HG02678 (cell line): ENCODE measurements around the gene BPGM.

Experiments
- ATAC-seq: cut with Tn5 transposase; IDR thresholded peaks from one replicate; pipeline ENCODE4 v1.9.1; 2021; ENCODE audit warnings: mild to moderate bottlenecking, moderate library complexity; ENCODE audit not compliant: unreplicated experiment

BPGM gene

DNA sequence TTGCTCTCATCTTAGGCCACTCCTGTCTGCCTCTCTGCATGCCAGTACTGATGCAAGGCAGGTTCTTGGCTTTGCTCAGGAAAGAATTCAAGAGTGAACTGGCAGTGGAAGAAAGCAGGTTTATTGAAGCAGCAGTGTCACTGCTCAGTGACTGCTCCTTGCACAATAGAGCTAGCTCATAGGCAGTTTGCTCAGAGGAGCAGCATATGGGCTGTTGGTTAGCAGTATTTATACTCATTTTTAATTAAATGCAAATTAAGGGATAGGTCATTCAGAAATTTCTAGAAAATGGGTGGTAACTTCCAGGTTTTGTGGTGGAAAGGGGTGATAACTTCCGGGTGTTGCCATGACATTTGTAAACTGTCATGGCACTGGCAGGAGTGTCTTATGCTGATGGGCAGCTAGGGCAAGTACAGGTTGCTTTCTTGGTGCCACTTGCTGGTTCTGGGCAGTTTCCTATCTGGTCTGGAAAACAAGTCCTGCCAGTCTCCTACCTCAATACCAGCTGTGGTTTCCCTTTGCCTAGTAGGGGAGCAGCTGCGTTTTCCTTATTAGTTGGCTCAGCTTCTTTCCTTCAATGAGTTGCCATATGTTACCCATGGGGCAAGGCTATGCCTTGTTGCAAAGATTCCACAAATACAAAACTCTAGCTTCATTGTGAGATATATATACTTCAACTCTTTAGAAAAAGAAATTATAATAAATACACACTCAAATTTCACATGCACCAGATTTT, 68.0 kb downstream of the BPGM start:
- ATAC-seq = no peak

DNA sequence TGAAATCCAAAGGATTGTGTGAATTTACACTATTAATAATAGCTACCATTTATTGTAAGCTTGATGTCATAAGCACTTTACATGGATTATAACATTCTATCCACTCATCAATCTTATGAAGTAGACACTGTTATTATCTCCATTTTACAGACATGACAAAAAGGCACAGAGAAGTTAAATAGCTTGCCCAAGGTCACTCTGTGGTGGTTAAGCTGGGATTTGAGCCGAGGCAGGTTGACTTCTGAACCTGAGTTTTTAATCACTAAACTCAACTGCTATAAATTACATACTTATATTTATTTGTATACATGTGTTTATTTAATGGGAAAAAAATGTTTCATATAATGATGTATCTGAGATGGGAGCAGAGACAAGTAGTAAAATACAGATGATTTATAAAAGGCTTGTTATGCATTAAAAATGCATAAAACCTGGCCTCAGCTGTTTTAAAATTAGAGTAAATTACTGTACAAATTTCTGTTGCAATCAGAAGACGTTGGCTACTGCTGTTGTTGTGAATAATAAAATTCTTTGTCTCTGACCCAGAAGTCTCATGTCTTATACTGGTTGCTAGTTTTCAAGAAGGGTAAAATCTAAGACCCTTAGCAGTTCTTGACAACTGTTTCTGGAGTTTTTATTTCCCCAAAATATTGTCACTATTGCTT, 71.7 kb downstream of the BPGM start:
- no peak for ATAC-seq

DNA sequence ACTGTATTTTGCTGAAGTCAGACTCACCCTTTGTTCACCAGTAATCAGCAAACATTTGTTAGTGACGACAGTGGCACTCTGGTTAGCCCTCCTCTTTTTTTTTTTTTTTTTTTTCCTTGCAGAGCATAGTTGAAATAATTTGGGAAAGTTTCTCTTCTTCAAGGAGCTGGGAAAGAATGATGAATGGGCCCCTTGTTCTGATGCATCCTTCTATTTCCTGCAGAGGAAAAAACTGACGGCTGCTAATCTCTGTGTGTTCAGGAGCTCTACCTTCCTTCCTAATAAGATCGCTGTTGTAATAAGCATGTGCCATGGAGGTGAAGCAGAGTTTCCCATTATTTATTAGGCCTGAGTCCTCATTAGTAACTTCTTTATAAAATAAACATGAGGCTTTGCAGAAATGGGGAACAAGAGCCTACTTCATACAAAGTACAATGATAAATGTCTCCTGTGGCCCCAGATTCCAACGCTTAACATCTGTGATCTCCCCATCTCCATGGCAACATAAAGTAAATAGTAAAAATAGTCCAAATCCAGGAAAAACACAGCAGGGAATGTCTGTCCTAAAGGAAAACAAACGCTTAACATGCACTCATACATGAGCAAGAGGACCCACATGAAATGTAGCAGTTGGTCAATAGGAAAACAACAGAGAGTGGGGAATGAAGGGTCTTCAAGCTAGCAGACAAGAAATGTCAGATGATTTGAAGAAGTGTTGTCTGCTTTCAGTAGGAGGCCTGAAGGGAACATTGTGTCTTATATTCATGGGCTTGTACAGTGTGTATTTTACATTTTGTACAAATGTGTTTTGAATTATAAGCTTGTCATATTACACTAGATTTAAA, 73.7 kb downstream of the BPGM start:
- ATAC-seq = no peak

DNA sequence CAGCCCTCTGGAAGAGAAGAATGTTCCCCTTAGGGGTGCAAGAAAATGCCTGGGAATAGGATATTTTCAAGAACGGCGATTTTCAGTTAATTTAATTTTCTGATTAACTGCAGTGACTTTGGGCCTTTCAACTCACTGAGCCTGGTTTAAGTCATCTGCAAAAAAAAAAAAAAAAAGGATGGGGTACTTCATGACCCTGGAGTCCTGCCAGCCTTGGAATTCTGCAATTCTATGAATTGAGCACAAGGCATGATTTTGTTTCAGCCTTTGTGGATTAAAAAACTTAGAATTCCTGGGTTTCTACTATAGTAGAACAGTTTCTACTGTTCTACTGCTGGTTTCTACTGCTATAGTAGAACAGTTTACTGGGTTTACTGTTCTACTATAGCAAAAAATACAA, 74.5 kb downstream of the BPGM start:
- no peak for ATAC-seq

DNA sequence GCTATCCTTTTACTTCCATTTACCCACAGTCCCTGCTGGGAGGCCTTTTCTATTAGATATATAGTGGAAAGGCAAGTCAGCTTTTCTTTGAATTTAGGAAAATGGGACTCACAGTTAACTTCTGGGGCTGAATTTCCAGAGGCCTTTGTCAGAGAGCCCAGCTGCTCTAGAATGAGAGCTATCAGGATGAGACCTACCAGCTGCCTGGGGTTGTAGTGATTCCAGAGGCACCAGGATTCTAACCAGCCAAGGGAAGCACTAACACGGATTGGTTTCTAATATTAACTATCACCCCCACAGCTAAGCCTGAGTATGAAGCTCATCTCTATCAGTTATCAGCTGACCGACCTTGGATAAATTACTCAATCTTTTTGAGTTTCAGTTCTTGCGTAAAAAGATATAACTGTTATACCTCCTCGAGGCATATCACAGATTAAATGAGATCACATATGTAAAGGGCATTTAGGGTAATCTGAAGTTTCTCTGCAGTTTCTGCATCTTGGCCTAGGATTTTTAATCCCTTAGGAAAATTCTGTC, 76.2 kb downstream of the BPGM start:
- no peak for ATAC-seq

DNA sequence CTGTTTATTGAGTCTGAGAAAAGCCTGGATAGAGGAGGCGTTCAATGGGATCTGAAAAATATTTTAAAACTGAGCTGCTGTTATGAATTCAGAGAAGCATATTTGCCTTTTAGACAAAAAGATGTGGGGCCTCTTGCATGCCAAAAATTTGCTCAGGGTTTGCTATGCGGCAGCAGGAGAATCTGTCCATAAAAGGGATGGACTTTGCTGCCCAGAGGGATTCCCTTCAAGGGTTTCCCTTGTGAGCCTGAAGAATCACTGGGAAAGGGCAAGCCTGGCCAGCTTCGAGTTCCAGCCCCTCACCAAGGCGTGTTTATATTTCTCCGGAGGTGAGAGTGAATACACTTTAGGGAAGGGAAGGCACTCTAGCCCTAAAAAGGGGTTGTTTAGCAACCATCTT, 77.2 kb downstream of the BPGM start:
- no peak for ATAC-seq

DNA sequence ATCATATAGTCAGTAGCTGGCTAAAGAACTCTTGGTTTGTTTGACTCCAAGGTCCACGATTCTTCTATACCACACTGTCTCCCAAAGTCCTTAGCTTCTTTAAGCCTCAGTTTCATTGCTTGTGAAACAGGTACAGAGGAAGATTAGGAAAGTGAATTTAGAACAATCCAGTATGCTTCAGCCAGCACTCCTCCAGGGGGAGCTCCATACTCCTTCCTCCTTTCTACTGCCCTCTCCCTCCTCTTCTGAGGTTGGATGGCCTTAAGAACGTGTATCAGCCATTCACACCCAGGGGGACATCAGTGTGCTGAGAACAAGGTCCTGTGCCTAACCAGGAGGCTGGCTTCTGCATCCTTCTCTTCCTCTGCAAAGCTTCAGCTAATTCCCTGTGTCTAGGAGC, 78.0 kb downstream of the BPGM start:
- no peak for ATAC-seq

DNA sequence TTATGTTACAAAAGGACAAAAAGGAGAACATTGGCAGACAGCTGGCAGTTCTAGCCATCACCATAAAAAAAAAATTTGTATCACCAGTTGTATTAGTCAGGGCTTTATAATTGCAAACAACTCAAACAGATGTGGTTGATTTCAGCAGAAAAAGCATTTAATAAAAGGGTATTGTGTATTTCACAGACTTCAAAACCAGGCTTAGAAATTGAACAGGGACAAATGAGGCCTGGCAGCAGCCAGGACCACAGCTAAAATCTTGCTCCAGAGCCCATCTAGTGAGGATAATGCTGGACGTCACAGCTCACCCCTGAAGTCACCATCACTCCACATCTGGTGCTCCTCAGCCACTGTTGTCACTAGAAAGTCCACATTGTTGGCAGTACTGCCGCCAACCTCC, 79.9 kb downstream of the BPGM start:
- no peak for ATAC-seq

DNA sequence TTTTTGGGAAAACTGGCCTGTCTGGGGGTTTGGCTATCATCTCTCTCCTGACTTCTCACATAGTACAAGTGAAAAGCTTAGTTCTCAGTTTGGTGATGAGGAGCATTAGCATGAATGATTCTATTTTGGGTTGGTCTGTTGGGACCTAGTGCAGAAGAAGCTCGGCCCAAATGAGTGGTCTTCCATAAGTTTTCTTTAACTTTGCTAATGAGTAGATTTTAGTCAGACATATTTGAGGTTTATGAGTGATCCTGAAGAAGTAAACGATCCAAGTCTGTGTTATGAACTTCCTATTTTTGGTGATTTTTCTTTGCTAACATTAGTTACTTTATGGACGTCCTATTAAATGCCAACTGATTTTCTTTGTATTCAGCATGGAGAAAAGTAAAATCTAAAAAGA, 81.1 kb downstream of the BPGM start:
- no peak for ATAC-seq
